GM23338 (cell line): ENCODE measurements around the gene KLHL7. TPM values are rescaled to one million over a fixed set of nuclear protein-coding genes. Genes with fewer than 3 reads are reported as not detected.

ENCODE experiments used
- ATAC-seq: fragments of 200-7000 bp; cut with Tn5 transposase; 3 replicates; pipeline ENCODE4 v1.9.1; 2020
- DNase-seq: peaks from one replicate; pipeline ENCODE4 v3.0.0-alpha.2; 2015; ENCODE audit warnings: low spot score
- H2AFZ ChIP-seq: fragments of 200-600 bp; sonication (generic); 2 replicates; pipeline ENCODE4 v1.8.0; 2016; ENCODE audit warnings: antibody characterized with exemption, mild to moderate bottlenecking, moderate library complexity
- H3F3A ChIP-seq: fragments of 200-600 bp; sonication (generic); replicated peaks from 2 replicates; pipeline ENCODE4 v1.8.0; 2017; ENCODE audit warnings: antibody characterized with exemption, mixed run types, low read depth
- H3K27ac ChIP-seq: fragments of 200-600 bp; sonication (generic); 2 replicates; pipeline ENCODE4 v1.6.1; 2016; ENCODE audit warnings: low read depth
- H3K27me3 ChIP-seq: fragments of 200-600 bp; sonication (generic); 2 replicates; pipeline ENCODE4 v1.8.0; 2016; ENCODE audit warnings: mild to moderate bottlenecking, mixed run types, moderate library complexity; ENCODE audit not compliant: insufficient read depth
- H3K36me3 ChIP-seq: fragments of 200-600 bp; sonication (generic); 2 replicates; pipeline ENCODE4 v1.8.0; 2016; ENCODE audit warnings: mild to moderate bottlenecking; ENCODE audit not compliant: insufficient read depth
- H3K4me1 ChIP-seq: fragments of 200-600 bp; sonication (generic); 2 replicates; pipeline ENCODE4 v1.8.0; 2016; ENCODE audit warnings: mild to moderate bottlenecking, moderate library complexity; ENCODE audit not compliant: insufficient read depth
- H3K4me2 ChIP-seq: fragments of 200-600 bp; sonication (generic); 2 replicates; pipeline ENCODE4 v1.7.1; 2017; ENCODE audit warnings: mixed run types
- H3K4me3 ChIP-seq: fragments of 200-600 bp; sonication (generic); 2 replicates; pipeline ENCODE4 v1.6.1; 2016; ENCODE audit warnings: mixed run types
- H3K79me2 ChIP-seq: fragments of 200-600 bp; sonication (generic); replicated peaks from 2 replicates; pipeline ENCODE4 v1.8.0; 2017; ENCODE audit warnings: mild to moderate bottlenecking; ENCODE audit not compliant: insufficient read depth
- H3K9me2 ChIP-seq: fragments of 200-600 bp; sonication (generic); 2 replicates; pipeline ENCODE4 v1.8.0; 2017; ENCODE audit not compliant: insufficient read depth
- H4K20me1 ChIP-seq: fragments of 200-600 bp; sonication (generic); replicated peaks from 2 replicates; pipeline ENCODE4 v1.8.0; 2017; ENCODE audit warnings: mild to moderate bottlenecking; ENCODE audit not compliant: insufficient read depth
- H3K27ac Mint-ChIP-seq: 2 replicates; pipeline ENCODE4 v1.8.0; 2020; ENCODE audit warnings: inconsistent platforms, mild to moderate bottlenecking, moderate library complexity, mixed read lengths
- H3K27me3 Mint-ChIP-seq: 3 replicates; pipeline ENCODE4 v1.8.0; 2022; ENCODE audit warnings: low read depth, mild to moderate bottlenecking, moderate library complexity, mixed read lengths, inconsistent platforms; ENCODE audit not compliant: insufficient read depth, poor library complexity
- H3K36me3 Mint-ChIP-seq: 3 replicates; pipeline ENCODE4 v1.8.0; 2021; ENCODE audit warnings: low read depth, mild to moderate bottlenecking, inconsistent platforms, moderate library complexity, mixed read lengths
- H3K4me1 Mint-ChIP-seq: 3 replicates; pipeline ENCODE4 v1.8.0; 2020; ENCODE audit warnings: mild to moderate bottlenecking, inconsistent platforms, mixed read lengths
- H3K4me3 Mint-ChIP-seq: 3 replicates; pipeline ENCODE4 v1.8.0; 2021; ENCODE audit warnings: moderate library complexity, mild to moderate bottlenecking, inconsistent platforms, mixed read lengths
- H3K9me3 Mint-ChIP-seq: 3 replicates; pipeline ENCODE4 v1.8.0; 2020; ENCODE audit warnings: moderate library complexity, mild to moderate bottlenecking, inconsistent platforms, mixed read lengths
- CREB1 ChIP-seq: fragments of 250-450 bp; sonication (Bioruptor Pico); IDR thresholded peaks from 2 replicates; pipeline ENCODE4 v1.5.0; 2020; ENCODE audit warnings: low read depth, mild to moderate bottlenecking, moderate library complexity
- EZH2 ChIP-seq: fragments of 200-600 bp; sonication (generic); IDR thresholded peaks from one replicate; pipeline ENCODE4 v1.8.0; 2017; ENCODE audit warnings: antibody characterized with exemption, mild to moderate bottlenecking, low read depth; ENCODE audit not compliant: unreplicated experiment
- EZH2phosphoT487 ChIP-seq: fragments of 200-600 bp; sonication (generic); IDR thresholded peaks from one replicate; pipeline ENCODE4 v1.8.1; 2018; ENCODE audit warnings: antibody characterized with exemption; ENCODE audit not compliant: unreplicated experiment
- JUNB ChIP-seq: IDR thresholded peaks from one replicate; pipeline ENCODE4 v1.6.1; 2016; ENCODE audit warnings: antibody characterized with exemption; ENCODE audit not compliant: unreplicated experiment
- NANOG ChIP-seq: IDR thresholded peaks from 2 replicates; pipeline ENCODE4 v1.6.1; 2016; ENCODE audit warnings: antibody characterized with exemption, borderline replicate concordance
- POLR2AphosphoS5 ChIP-seq: IDR thresholded peaks from 2 replicates; pipeline ENCODE4 v1.6.1; 2016; ENCODE audit warnings: antibody characterized with exemption, low read depth
- STAT1 ChIP-seq: IDR thresholded peaks from one replicate; pipeline ENCODE4 v1.6.1; 2016; ENCODE audit warnings: antibody characterized with exemption; ENCODE audit not compliant: unreplicated experiment
- ZNF114 ChIP-seq: fragments of 250-450 bp; sonication (Bioruptor Pico); IDR thresholded peaks from 2 replicates; pipeline ENCODE4 v1.5.0; 2020; ENCODE audit warnings: mild to moderate bottlenecking, moderate library complexity
- ZNF331 ChIP-seq: fragments of 250-450 bp; sonication (Bioruptor Pico); IDR thresholded peaks from 2 replicates; pipeline ENCODE4 v1.5.0; 2020; ENCODE audit warnings: low read depth, mild to moderate bottlenecking, moderate library complexity
- polyA plus RNA-seq: library from polyadenylated mRNA; unstranded; fragments of >200 nt; fragmentation: Nextera tagmentation; extraction: Ambion mirVana; gene quantifications from 2 replicates; pipeline ENCODE4 v1.2.1, GENCODE V29; 2016
- total RNA-seq: library from RNA; depleted of rRNA; stranded (reverse); fragments of >200 nt; shearing (Covaris generic); gene quantifications from 2 replicates; pipeline ENCODE4 v1.2.3, GENCODE V29; 2014
- TF ChIP-seq, protein P1 (sequence below): IDR thresholded peaks from 2 replicates; pipeline ENCODE4 v1.6.1; 2016; ENCODE audit warnings: antibody characterized with exemption
- TF ChIP-seq, protein P2 (sequence below): fragments of 250-450 bp; sonication (Bioruptor Pico); IDR thresholded peaks from 2 replicates; pipeline ENCODE4 v1.5.0; 2020; ENCODE audit warnings: mild to moderate bottlenecking, moderate library complexity
- TF ChIP-seq, protein P3 (sequence below): IDR thresholded peaks from one replicate; pipeline ENCODE4 v1.6.1; 2018; ENCODE audit warnings: antibody characterized with exemption; ENCODE audit not compliant: unreplicated experiment
- TF ChIP-seq, protein P4 (sequence below), 2 experiments: fragments of 200-600 bp in 1 of 2; sonication (generic) in 1 of 2; conservative IDR thresholded peaks; 2 replicates each; pipeline versions ENCODE4 v1.5.1 to v1.6.1; 2016 to 2017; ENCODE audit warnings: antibody characterized with exemption in 2 of 2, low read depth in 2 of 2, mild to moderate bottlenecking in 2 of 2, moderate library complexity in 1 of 2

The KLHL7 gene
- total and polyA plus RNA-seq, 2 experiments from 2014 or later = 92.5 to 119 TPM

DNA sequence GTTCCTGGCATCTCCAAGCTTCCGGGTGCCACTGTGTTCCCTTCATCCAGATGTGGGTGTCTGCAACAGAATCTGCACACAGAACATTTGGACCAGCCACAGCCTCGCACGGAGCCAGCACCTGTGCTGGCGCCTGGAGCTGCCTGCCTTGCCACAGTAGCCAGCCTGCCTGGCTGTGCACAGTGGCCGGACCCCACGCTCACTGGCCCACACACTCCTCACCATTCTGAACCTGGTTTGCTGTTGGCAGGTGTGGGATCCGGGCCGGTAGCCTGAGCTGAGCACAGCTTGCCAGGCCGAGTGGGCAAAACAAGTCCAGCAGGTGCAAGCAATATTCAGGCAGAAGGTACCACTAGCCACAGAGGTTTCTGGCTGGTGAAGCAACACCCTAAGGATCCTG is 7.6 kb upstream of the KLHL7 start:
- no peak for DNase-seq
- H3K27ac Mint-ChIP-seq = no peak overlapping the region
- H3K36me3 Mint-ChIP-seq = peaks cover 15% of the 10 kb centered on the region
- no peak overlapping the region for H3K4me3 Mint-ChIP-seq
- Histone ChIP-seq H3F3A (no peaks in the 10 kb centered on the region), H3K9me2 (no peaks in the 10 kb centered on the region), H3K27ac (no peak overlapping the region), H3K36me3 (no peaks in the 10 kb centered on the region), H3K4me2 (no peak overlapping the region), H3K27me3 (no peaks in the 10 kb centered on the region), H4K20me1 (no peaks in the 10 kb centered on the region), H3K4me3 (no peak overlapping the region), H3K4me1 (no peaks in the 10 kb centered on the region), H2AFZ (no peak overlapping the region), H3K79me2 (no peaks in the 10 kb centered on the region)
- no peaks in the 10 kb centered on the region for H3K9me3 Mint-ChIP-seq
- no peak for ATAC-seq
- H3K4me1 Mint-ChIP-seq = no peaks in the 10 kb centered on the region; the same call in 2 of the 3 replicates
- H3K27me3 Mint-ChIP-seq = peaks cover 2% of the 10 kb centered on the region
- TF ChIP-seq POLR2AphosphoS5 (no peak), EZH2phosphoT487 (no peak), CREB1 (CRISPR knock-in tag) (no peak), JUNB (no peak), ZNF331 (no peak), ZNF114 (no peak), NANOG (no peak), STAT1 (no peak), EZH2 (no peak)
- TF ChIP-seq, protein P1, sequence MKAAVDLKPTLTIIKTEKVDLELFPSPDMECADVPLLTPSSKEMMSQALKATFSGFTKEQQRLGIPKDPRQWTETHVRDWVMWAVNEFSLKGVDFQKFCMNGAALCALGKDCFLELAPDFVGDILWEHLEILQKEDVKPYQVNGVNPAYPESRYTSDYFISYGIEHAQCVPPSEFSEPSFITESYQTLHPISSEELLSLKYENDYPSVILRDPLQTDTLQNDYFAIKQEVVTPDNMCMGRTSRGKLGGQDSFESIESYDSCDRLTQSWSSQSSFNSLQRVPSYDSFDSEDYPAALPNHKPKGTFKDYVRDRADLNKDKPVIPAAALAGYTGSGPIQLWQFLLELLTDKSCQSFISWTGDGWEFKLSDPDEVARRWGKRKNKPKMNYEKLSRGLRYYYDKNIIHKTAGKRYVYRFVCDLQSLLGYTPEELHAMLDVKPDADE = no peak
- TF ChIP-seq, protein P2, sequence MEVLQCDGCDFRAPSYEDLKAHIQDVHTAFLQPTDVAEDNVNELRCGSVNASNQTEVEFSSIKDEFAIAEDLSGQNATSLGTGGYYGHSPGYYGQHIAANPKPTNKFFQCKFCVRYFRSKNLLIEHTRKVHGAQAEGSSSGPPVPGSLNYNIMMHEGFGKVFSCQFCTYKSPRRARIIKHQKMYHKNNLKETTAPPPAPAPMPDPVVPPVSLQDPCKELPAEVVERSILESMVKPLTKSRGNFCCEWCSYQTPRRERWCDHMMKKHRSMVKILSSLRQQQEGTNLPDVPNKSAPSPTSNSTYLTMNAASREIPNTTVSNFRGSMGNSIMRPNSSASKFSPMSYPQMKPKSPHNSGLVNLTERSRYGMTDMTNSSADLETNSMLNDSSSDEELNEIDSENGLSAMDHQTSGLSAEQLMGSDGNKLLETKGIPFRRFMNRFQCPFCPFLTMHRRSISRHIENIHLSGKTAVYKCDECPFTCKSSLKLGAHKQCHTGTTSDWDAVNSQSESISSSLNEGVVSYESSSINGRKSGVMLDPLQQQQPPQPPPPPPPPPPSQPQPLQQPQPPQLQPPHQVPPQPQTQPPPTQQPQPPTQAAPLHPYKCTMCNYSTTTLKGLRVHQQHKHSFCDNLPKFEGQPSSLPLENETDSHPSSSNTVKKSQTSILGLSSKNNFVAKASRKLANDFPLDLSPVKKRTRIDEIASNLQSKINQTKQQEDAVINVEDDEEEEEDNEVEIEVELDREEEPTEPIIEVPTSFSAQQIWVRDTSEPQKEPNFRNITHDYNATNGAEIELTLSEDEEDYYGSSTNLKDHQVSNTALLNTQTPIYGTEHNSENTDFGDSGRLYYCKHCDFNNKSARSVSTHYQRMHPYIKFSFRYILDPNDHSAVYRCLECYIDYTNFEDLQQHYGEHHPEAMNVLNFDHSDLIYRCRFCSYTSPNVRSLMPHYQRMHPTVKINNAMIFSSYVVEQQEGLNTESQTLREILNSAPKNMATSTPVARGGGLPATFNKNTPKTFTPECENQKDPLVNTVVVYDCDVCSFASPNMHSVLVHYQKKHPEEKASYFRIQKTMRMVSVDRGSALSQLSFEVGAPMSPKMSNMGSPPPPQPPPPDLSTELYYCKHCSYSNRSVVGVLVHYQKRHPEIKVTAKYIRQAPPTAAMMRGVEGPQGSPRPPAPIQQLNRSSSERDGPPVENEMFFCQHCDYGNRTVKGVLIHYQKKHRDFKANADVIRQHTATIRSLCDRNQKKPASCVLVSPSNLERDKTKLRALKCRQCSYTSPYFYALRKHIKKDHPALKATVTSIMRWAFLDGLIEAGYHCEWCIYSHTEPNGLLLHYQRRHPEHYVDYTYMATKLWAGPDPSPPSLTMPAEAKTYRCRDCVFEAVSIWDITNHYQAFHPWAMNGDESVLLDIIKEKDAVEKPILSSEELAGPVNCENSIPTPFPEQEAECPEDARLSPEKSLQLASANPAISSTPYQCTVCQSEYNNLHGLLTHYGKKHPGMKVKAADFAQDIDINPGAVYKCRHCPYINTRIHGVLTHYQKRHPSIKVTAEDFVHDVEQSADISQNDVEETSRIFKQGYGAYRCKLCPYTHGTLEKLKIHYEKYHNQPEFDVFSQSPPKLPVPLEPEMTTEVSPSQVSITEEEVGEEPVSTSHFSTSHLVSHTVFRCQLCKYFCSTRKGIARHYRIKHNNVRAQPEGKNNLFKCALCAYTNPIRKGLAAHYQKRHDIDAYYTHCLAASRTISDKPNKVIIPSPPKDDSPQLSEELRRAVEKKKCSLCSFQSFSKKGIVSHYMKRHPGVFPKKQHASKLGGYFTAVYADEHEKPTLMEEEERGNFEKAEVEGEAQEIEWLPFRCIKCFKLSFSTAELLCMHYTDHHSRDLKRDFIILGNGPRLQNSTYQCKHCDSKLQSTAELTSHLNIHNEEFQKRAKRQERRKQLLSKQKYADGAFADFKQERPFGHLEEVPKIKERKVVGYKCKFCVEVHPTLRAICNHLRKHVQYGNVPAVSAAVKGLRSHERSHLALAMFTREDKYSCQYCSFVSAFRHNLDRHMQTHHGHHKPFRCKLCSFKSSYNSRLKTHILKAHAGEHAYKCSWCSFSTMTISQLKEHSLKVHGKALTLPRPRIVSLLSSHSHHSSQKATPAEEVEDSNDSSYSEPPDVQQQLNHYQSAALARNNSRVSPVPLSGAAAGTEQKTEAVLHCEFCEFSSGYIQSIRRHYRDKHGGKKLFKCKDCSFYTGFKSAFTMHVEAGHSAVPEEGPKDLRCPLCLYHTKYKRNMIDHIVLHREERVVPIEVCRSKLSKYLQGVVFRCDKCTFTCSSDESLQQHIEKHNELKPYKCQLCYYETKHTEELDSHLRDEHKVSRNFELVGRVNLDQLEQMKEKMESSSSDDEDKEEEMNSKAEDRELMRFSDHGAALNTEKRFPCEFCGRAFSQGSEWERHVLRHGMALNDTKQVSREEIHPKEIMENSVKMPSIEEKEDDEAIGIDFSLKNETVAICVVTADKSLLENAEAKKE (CRISPR knock-in tag) = no peak
- TF ChIP-seq, protein P3, sequence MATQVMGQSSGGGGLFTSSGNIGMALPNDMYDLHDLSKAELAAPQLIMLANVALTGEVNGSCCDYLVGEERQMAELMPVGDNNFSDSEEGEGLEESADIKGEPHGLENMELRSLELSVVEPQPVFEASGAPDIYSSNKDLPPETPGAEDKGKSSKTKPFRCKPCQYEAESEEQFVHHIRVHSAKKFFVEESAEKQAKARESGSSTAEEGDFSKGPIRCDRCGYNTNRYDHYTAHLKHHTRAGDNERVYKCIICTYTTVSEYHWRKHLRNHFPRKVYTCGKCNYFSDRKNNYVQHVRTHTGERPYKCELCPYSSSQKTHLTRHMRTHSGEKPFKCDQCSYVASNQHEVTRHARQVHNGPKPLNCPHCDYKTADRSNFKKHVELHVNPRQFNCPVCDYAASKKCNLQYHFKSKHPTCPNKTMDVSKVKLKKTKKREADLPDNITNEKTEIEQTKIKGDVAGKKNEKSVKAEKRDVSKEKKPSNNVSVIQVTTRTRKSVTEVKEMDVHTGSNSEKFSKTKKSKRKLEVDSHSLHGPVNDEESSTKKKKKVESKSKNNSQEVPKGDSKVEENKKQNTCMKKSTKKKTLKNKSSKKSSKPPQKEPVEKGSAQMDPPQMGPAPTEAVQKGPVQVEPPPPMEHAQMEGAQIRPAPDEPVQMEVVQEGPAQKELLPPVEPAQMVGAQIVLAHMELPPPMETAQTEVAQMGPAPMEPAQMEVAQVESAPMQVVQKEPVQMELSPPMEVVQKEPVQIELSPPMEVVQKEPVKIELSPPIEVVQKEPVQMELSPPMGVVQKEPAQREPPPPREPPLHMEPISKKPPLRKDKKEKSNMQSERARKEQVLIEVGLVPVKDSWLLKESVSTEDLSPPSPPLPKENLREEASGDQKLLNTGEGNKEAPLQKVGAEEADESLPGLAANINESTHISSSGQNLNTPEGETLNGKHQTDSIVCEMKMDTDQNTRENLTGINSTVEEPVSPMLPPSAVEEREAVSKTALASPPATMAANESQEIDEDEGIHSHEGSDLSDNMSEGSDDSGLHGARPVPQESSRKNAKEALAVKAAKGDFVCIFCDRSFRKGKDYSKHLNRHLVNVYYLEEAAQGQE = no peak
- TF ChIP-seq, protein P4, sequence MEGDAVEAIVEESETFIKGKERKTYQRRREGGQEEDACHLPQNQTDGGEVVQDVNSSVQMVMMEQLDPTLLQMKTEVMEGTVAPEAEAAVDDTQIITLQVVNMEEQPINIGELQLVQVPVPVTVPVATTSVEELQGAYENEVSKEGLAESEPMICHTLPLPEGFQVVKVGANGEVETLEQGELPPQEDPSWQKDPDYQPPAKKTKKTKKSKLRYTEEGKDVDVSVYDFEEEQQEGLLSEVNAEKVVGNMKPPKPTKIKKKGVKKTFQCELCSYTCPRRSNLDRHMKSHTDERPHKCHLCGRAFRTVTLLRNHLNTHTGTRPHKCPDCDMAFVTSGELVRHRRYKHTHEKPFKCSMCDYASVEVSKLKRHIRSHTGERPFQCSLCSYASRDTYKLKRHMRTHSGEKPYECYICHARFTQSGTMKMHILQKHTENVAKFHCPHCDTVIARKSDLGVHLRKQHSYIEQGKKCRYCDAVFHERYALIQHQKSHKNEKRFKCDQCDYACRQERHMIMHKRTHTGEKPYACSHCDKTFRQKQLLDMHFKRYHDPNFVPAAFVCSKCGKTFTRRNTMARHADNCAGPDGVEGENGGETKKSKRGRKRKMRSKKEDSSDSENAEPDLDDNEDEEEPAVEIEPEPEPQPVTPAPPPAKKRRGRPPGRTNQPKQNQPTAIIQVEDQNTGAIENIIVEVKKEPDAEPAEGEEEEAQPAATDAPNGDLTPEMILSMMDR (conservative IDR thresholded peaks at IDR 0.05; ENCODE audit: low read depth in 2 of 2) = no peak
